ENCODE results near the gene AHSA1.

DNA sequence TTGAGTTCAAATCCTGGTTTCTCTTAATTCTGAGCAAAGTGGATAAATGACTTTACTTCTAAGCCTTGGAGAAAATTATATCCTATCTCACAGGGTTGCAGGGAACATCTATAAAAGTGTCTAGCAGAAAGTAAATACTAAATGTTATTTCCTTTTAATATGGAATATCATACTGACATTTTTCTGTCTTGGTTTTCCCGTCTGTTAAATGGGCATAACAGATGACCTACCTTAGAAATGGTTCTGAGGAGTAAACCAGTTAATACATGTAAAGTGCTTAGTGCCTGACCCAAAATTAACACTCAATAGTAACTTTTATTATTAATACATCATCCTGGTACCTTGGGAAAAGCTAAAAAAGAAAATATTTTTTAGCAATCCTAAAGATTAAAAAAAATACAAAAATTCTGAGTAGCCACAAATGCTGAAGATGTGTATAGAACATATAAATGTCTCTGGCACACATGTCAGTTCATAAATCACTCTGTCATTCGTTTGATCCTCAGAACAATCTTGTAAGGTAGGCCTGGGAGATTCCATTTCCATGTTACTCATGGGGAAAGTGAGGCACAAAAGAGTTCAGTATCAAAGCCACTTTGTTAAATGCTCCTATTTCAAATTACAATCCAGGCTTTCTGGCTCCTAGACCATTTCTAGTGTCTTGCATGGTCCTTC lies 1.8 kb upstream of the AHSA1 start:
- TF ChIP-seq POLR2AphosphoS5 (IDR thresholded peaks at IDR 0.05; ENCODE audit: low read depth, low read length) (no peak), TAF1 (IDR thresholded peaks at IDR 0.05; ENCODE audit: borderline replicate concordance, insufficient read depth, low read length) (no peak)
